ENCODE data around the gene HDAC9.

DNA sequence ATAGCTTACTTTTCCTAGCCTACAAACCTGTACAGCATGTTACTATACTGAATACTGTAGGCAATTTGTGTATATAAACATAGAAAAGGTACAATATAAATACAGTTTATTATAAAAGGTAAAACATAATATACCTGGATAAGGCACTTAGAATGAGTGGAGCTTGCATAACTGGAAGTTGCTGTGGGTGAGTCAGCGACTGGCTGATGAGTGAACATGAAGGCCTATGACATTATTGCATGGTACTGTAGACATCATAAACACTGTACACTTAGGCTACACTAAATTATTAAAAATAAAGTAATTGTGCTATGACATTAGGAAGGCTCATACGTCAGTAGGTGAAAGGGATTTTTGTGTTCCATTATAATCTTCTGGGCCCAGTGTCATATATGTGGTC is 228.8 kb downstream of the HDAC9 start:
- no peak for TF ChIP-seq TAF1 (IDR thresholded peaks at IDR 0.05; ENCODE audit: borderline replicate concordance, low read depth, low read length)
- TF ChIP-seq POLR2A (IDR thresholded peaks at IDR 0.05; ENCODE audit: low read depth, low read length): no peak
- TF ChIP-seq POLR2AphosphoS5 (IDR thresholded peaks at IDR 0.05; ENCODE audit: low read depth, low read length): no peak

Data from GM12892 (cell line).